ENCODE data around the gene ANXA8L1. TPM values are rescaled to one million over a fixed set of nuclear protein-coding genes. Genes with fewer than 3 reads are reported as not detected.

The ANXA8L1 gene
- total and polyA plus RNA-seq, 2 of the 13 experiments (the other 11 are each of a cell fraction or from before 2014, with no cell fraction given) = not detected

DNA sequence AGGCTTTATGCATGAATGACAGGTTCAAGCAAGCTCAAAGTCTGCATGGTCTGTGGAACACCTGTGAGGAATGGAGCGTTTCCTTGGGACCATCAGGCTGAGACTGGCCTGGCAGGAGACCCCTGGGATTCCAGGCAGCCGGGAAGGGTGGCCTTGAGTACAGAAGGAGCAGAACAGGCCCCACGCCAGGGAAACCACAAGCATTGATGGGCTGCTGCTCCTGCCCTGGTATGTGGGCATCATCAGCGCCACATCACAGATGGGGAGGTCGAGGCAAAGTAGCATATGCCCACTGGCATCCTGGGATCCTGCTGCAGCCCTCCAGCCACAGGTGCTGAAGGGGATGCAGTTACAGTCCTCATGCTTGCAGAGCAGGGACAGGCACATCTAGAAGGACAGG is 47.9 kb upstream of the ANXA8L1 start (continued):
- TF ChIP-seq, protein P1, sequence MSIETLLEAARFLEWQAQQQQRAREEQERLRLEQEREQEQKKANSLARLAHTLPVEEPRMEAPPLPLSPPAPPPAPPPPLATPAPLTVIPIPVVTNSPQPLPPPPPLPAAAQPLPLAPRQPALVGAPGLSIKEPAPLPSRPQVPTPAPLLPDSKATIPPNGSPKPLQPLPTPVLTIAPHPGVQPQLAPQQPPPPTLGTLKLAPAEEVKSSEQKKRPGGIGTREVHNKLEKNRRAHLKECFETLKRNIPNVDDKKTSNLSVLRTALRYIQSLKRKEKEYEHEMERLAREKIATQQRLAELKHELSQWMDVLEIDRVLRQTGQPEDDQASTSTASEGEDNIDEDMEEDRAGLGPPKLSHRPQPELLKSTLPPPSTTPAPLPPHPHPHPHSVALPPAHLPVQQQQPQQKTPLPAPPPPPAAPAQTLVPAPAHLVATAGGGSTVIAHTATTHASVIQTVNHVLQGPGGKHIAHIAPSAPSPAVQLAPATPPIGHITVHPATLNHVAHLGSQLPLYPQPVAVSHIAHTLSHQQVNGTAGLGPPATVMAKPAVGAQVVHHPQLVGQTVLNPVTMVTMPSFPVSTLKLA (IDR thresholded peaks at IDR 0.05) = no peak
- TF ChIP-seq KLF16 (CRISPR knock-in tag; IDR thresholded peaks at IDR 0.05) (no peak), ZNF33A (CRISPR knock-in tag; IDR thresholded peaks at IDR 0.05; ENCODE audit: borderline replicate concordance) (no peak), KAT7 (CRISPR knock-in tag; IDR thresholded peaks at IDR 0.05; ENCODE audit: borderline replicate concordance) (no peak)

DNA sequence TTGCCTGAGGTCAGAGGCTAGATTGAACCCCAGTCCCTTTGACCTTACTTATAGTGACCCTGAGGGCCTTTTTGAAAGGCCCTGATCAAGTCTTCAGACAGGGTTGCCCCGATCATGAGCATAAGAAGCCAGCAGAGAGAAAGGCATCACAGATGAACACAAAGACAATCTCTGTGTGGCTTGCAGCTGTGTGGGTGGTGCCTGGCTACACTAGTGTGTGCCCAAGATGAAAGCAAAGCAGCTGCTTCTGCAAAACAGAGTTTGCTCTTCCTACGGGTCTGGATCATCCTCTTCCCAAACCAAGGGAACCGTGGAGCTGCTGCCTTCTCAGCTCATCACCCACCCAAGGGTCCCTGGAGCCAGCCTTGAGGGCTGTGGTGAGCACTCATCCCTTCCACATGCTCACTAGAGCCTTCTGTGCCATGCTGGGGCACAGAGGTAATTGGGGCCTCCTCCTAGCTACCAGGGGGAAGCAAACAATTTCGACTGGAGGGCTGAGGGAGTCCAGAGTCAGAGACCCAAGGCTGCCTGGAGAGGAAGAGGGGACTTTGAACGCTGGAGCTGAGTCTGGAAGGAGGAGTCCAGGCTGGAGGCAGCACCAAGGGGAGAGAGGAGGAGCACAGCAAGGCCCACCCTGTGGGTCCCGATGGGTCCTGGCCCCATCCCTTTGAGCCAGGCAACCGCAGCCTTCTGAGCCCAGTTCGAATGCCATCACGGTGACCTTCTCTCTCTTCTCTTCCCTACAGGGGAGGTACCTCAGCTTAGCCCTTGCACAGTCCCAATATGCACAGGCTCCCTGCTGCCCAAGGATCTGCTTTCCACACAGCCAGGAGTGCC is 46.5 kb upstream of the ANXA8L1 start:
- H3K9me3 ChIP-seq (ENCODE audit: low read length) = no peaks in the 10 kb centered on the region
- H4K20me1 ChIP-seq (ENCODE audit: insufficient read depth, low read length) = no peaks in the 10 kb centered on the region
- no peak for FAIRE-seq
- intact Hi-C loops (cut with micrococcal nuclease; ENCODE audit: unreplicated experiment) (no loop called here), in situ Hi-C loops (cut with HindIII; ENCODE audit: extremely low pct_ligation_motif_present, low pct_unique_long_range_greater_than_20kb) (no loop called here)
- H3K27me3 ChIP-seq (ENCODE audit: control insufficient read depth in 1 of 2, insufficient read depth in 2 of 2, low read length in 2 of 2) = peaks cover 0 to 12% of the 10 kb centered on the region in 2 experiments; a peak in 2 of 5 replicates
- no peak overlapping the region for H3K27ac ChIP-seq (ENCODE audit: extremely low read length, insufficient read depth, low read length)
- H2AFZ ChIP-seq (ENCODE audit: low read length) = no peak overlapping the region
- POLR2A ChIA-PET = no interaction called here
- TF ChIP-seq ERF (CRISPR knock-in tag; IDR thresholded peaks at IDR 0.05) (no peak), SAFB2 (CRISPR knock-in tag; IDR thresholded peaks at IDR 0.05; ENCODE audit: borderline replicate concordance, low read depth) (no peak), MAF1 (CRISPR knock-in tag; IDR thresholded peaks at IDR 0.05; ENCODE audit: borderline replicate concordance) (no peak), ZNF564 (CRISPR knock-in tag; IDR thresholded peaks at IDR 0.05) (no peak), HOXA7 (CRISPR knock-in tag; IDR thresholded peaks at IDR 0.05) (no peak), ZNF451 (CRISPR knock-in tag; IDR thresholded peaks at IDR 0.05) (no peak), SIX1 (CRISPR knock-in tag; IDR thresholded peaks at IDR 0.05; ENCODE audit: borderline replicate concordance) (no peak), ZNF556 (CRISPR knock-in tag; IDR thresholded peaks at IDR 0.05; ENCODE audit: borderline replicate concordance) (no peak), ZFP82 (CRISPR knock-in tag; IDR thresholded peaks at IDR 0.05; ENCODE audit: borderline replicate concordance) (no peak), ZNF282 (IDR thresholded peaks at IDR 0.05; ENCODE audit: partially characterized antibody) (no peak)
- TF ChIP-seq, protein P2, sequence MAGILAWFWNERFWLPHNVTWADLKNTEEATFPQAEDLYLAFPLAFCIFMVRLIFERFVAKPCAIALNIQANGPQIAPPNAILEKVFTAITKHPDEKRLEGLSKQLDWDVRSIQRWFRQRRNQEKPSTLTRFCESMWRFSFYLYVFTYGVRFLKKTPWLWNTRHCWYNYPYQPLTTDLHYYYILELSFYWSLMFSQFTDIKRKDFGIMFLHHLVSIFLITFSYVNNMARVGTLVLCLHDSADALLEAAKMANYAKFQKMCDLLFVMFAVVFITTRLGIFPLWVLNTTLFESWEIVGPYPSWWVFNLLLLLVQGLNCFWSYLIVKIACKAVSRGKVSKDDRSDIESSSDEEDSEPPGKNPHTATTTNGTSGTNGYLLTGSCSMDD (CRISPR knock-in tag; IDR thresholded peaks at IDR 0.05) = no peak
- TF ChIP-seq, protein P3, sequence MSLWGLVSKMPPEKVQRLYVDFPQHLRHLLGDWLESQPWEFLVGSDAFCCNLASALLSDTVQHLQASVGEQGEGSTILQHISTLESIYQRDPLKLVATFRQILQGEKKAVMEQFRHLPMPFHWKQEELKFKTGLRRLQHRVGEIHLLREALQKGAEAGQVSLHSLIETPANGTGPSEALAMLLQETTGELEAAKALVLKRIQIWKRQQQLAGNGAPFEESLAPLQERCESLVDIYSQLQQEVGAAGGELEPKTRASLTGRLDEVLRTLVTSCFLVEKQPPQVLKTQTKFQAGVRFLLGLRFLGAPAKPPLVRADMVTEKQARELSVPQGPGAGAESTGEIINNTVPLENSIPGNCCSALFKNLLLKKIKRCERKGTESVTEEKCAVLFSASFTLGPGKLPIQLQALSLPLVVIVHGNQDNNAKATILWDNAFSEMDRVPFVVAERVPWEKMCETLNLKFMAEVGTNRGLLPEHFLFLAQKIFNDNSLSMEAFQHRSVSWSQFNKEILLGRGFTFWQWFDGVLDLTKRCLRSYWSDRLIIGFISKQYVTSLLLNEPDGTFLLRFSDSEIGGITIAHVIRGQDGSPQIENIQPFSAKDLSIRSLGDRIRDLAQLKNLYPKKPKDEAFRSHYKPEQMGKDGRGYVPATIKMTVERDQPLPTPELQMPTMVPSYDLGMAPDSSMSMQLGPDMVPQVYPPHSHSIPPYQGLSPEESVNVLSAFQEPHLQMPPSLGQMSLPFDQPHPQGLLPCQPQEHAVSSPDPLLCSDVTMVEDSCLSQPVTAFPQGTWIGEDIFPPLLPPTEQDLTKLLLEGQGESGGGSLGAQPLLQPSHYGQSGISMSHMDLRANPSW (CRISPR knock-in tag; IDR thresholded peaks at IDR 0.05; ENCODE audit: borderline replicate concordance) = no peak
- H3K4me1 ChIP-seq (ENCODE audit: insufficient read depth, low read length) = no peaks in the 10 kb centered on the region
- CTCF ChIA-PET (ENCODE audit: low intra/inter-chr PET ratio, low total read pairs) = no interaction called here
- BruUV-seq (replicated peaks) = no TSS peak
- H3K9ac ChIP-seq (ENCODE audit: insufficient read depth, low read depth, low read length) = no peak overlapping the region
- ATAC-seq = no peak
- DNase-seq (ENCODE audit: low spot score) = no peak
- H3K36me3 ChIP-seq (replicated peaks in 1 of 2; ENCODE audit: control insufficient read depth in 1 of 2, insufficient read depth in 2 of 2, low read length in 2 of 2) = no peaks in the 10 kb centered on the region
- no peak overlapping the region for H3K4me3 ChIP-seq (replicated peaks in 1 of 3; ENCODE audit: insufficient read depth in 1 of 3, low read depth in 2 of 3, low read length in 3 of 3)
- no peaks in the 10 kb centered on the region for H3K79me2 ChIP-seq (ENCODE audit: insufficient read depth, low read length)
- no peak overlapping the region for H3K4me2 ChIP-seq (ENCODE audit: low read depth, low read length)
- WGBS (ENCODE audit: low lambda C conversion rate) = 17% methylated on average over 8 of the region's 9 CpGs

Data from HepG2 (cell line).